ENCODE measurements around the gene CDKAL1.
"Not testable (repeated sequence)": the region's sequence is repeated elsewhere in the genome, so short reads cannot be mapped to it uniquely, and the experiment has no call there.

Gene CDKAL1

GRCh38 chr6:20744911-20745557 is 210.8 kb downstream of the CDKAL1 start:
- DNase-seq (ENCODE audit: low spot score) = no peak

- DNase-seq (ENCODE audit: low spot score) = no peak
Observed at GRCh38 chr6:20746024-20746423, 211.8 kb downstream of the CDKAL1 start.

GRCh38 chr6:20746805-20747558 is 212.7 kb downstream of the CDKAL1 start:
- no peak for DNase-seq (ENCODE audit: low spot score)

- DNase-seq (ENCODE audit: low spot score) = no peak
Observed at GRCh38 chr6:20747991-20748390, 213.7 kb downstream of the CDKAL1 start.

GRCh38 chr6:20751293-20751935 is 217.2 kb downstream of the CDKAL1 start:
- no peak for DNase-seq (ENCODE audit: low spot score)

GRCh38 chr6:20755631-20756030 is 221.4 kb downstream of the CDKAL1 start:
- no peak for DNase-seq (ENCODE audit: low spot score)

- not testable (repeated sequence) for DNase-seq (ENCODE audit: low spot score)
Observed at GRCh38 chr6:20756584-20757147, 222.4 kb downstream of the CDKAL1 start.

GRCh38 chr6:20757761-20758160 is 223.5 kb downstream of the CDKAL1 start:
- DNase-seq (ENCODE audit: low spot score) = peak; percentile 35

GRCh38 chr6:20763296-20763695 is 229.0 kb downstream of the CDKAL1 start:
- DNase-seq (ENCODE audit: low spot score) = no peak

GRCh38 chr6:20769631-20770030 is 235.4 kb downstream of the CDKAL1 start:
- DNase-seq (ENCODE audit: low spot score) = no peak

- peak; percentile 14 for DNase-seq (ENCODE audit: low spot score)
Observed at GRCh38 chr6:20770773-20771172, 236.5 kb downstream of the CDKAL1 start.

GRCh38 chr6:20771409-20771808 is 237.2 kb downstream of the CDKAL1 start:
- no peak for DNase-seq (ENCODE audit: low spot score)

GRCh38 chr6:20773822-20774221 is 239.6 kb downstream of the CDKAL1 start:
- DNase-seq (ENCODE audit: low spot score) = no peak

GRCh38 chr6:20775981-20776380 is 241.7 kb downstream of the CDKAL1 start:
- no peak for DNase-seq (ENCODE audit: low spot score)

- no peak for DNase-seq (ENCODE audit: low spot score)
Observed at GRCh38 chr6:20777801-20778200, 243.5 kb downstream of the CDKAL1 start.

- no peak for DNase-seq (ENCODE audit: low spot score)
Observed at GRCh38 chr6:20778459-20778858, 244.2 kb downstream of the CDKAL1 start.

GRCh38 chr6:20778912-20779311 is 244.7 kb downstream of the CDKAL1 start:
- DNase-seq (ENCODE audit: low spot score) = no peak

GRCh38 chr6:20789162-20789561 is 254.9 kb downstream of the CDKAL1 start:
- DNase-seq (ENCODE audit: low spot score) = no peak

GRCh38 chr6:20790032-20790791 is 256.0 kb downstream of the CDKAL1 start:
- DNase-seq (ENCODE audit: low spot score) = no peak

- DNase-seq (ENCODE audit: low spot score) = no peak
Observed at GRCh38 chr6:20791074-20791473, 256.8 kb downstream of the CDKAL1 start.

- no peak for DNase-seq (ENCODE audit: low spot score)
Observed at GRCh38 chr6:20791944-20792343, 257.7 kb downstream of the CDKAL1 start.

GRCh38 chr6:20793174-20793573 is 258.9 kb downstream of the CDKAL1 start:
- DNase-seq (ENCODE audit: low spot score) = no peak

All from AG20443 (cell line).